HEK293 (cell line): ENCODE data around the gene WNT1.

Experiments used
- CTCF ChIA-PET: fragments of 350-600 bp; formaldehyde crosslinking; extraction: SDS; loops from one replicate; lab custom pipeline; 2021; ENCODE audit warnings: antibody characterized with exemption; lab: Yijun Ruan, JAX
- POLR2A ChIA-PET: fragments of 300-600 bp; formaldehyde crosslinking; extraction: SDS; loops from one replicate; lab custom pipeline; 2020; ENCODE audit warnings: antibody characterized with exemption, inconsistent platforms; lab: Yijun Ruan, JAX
- H3K27ac ChIP-seq: fragments of 200-500 bp; sonication (Bioruptor generic); 2 replicates; pipeline ENCODE4 v1.5.1; 2014; ENCODE audit warnings: low read depth, low read length, control low read depth, inconsistent platforms; ENCODE audit errors: extremely low read depth
- H3K36me3 ChIP-seq, 2 experiments: fragments of 200-500 bp in 1 of 2; sonication (Bioruptor generic) in 1 of 2; 1 replicate in 1 of 2; 2 replicates in 1 of 2; pipeline ENCODE4 v1.5.1; 2014 to 2017; ENCODE audit warnings: inconsistent platforms in 2 of 2, low read length in 2 of 2; ENCODE audit not compliant: control insufficient read depth in 2 of 2, insufficient read depth in 1 of 2
- H3K4me1 ChIP-seq: fragments of 200-500 bp; sonication (Bioruptor generic); 2 replicates; pipeline ENCODE4 v1.5.1; 2014; ENCODE audit warnings: mild to moderate bottlenecking, low read length, inconsistent platforms; ENCODE audit not compliant: control insufficient read depth, insufficient read depth
- H3K4me3 ChIP-seq: 2 replicates; pipeline ENCODE4 v1.5.1; 2011; ENCODE audit warnings: low read depth, mild to moderate bottlenecking, control low read depth, low read length, moderate library complexity
- H3K9me3 ChIP-seq: fragments of 200-500 bp; sonication (Bioruptor generic); 2 replicates; pipeline ENCODE4 v1.5.1; 2014; ENCODE audit warnings: low read depth, low read length, inconsistent platforms; ENCODE audit not compliant: control insufficient read depth, insufficient read depth
- KLF16 ChIP-seq: fragments of 450-650 bp; formaldehyde crosslinking; IDR thresholded peaks from 2 replicates; pipeline ENCODE4 v1.5.1; 2017; ENCODE audit warnings: missing biosample characterization, missing genetic modification characterization
- MEIS1 ChIP-seq: sonication (generic); formaldehyde crosslinking; IDR thresholded peaks from 2 replicates; pipeline ENCODE4 v1.8.1; 2022; ENCODE audit warnings: missing genetic modification reagents, mild to moderate bottlenecking, borderline replicate concordance
- PRDM1 ChIP-seq: fragments of 450-650 bp; formaldehyde crosslinking; IDR thresholded peaks from 2 replicates; pipeline ENCODE4; 2016; ENCODE audit warnings: missing biosample characterization, missing genetic modification characterization
- SCRT1 ChIP-seq: fragments of 450-650 bp; formaldehyde crosslinking; IDR thresholded peaks from 2 replicates; pipeline ENCODE4 v1.5.1; 2016; ENCODE audit warnings: missing biosample characterization, missing genetic modification characterization, borderline replicate concordance
- SCRT2 ChIP-seq: fragments of 450-650 bp; formaldehyde crosslinking; IDR thresholded peaks from 2 replicates; pipeline ENCODE4 v1.5.1; 2016; ENCODE audit warnings: missing biosample characterization, missing genetic modification characterization
- SP3 ChIP-seq: fragments of 450-650 bp; formaldehyde crosslinking; IDR thresholded peaks from 2 replicates; pipeline ENCODE4 v1.5.1; 2016; ENCODE audit warnings: missing biosample characterization, missing genetic modification characterization
- ZFP69B ChIP-seq: fragments of 450-650 bp; formaldehyde crosslinking; IDR thresholded peaks from 2 replicates; pipeline ENCODE4 v1.5.1; 2016; ENCODE audit warnings: missing biosample characterization, missing genetic modification characterization
- ZNF2 ChIP-seq: fragments of 450-650 bp; formaldehyde crosslinking; IDR thresholded peaks from 2 replicates; pipeline ENCODE4 v1.5.1; 2016; ENCODE audit warnings: missing biosample characterization, missing genetic modification characterization
- ZNF324 ChIP-seq: fragments of 450-650 bp; formaldehyde crosslinking; IDR thresholded peaks from 2 replicates; pipeline ENCODE4 v1.5.1; 2016; ENCODE audit warnings: missing biosample characterization, missing genetic modification characterization
- ZNF335 ChIP-seq: fragments of 450-650 bp; formaldehyde crosslinking; conservative IDR thresholded peaks from 2 replicates; pipeline ENCODE4 v1.5.1; 2016; ENCODE audit warnings: missing biosample characterization, missing genetic modification characterization
- ZNF354C ChIP-seq: fragments of 450-650 bp; formaldehyde crosslinking; IDR thresholded peaks from 2 replicates; pipeline ENCODE4 v1.5.1; 2016; ENCODE audit warnings: missing biosample characterization, missing genetic modification characterization, low read depth, borderline replicate concordance
- ZNF423 ChIP-seq: fragments of 450-650 bp; formaldehyde crosslinking; IDR thresholded peaks from 2 replicates; pipeline ENCODE4 v1.5.1; 2016; ENCODE audit warnings: missing biosample characterization, missing genetic modification characterization
- ZNF521 ChIP-seq: fragments of 450-650 bp; formaldehyde crosslinking; IDR thresholded peaks from 2 replicates; pipeline ENCODE4 v1.5.1; 2017; ENCODE audit warnings: missing biosample characterization, mild to moderate bottlenecking, missing genetic modification characterization
- ZNF548 ChIP-seq: fragments of 450-650 bp; formaldehyde crosslinking; IDR thresholded peaks from 2 replicates; pipeline ENCODE4 v1.5.1; 2016; ENCODE audit warnings: missing biosample characterization, missing genetic modification characterization
- ZNF555 ChIP-seq: fragments of 450-650 bp; formaldehyde crosslinking; conservative IDR thresholded peaks from 2 replicates; pipeline ENCODE4 v1.5.1; 2017; ENCODE audit warnings: missing biosample characterization, mild to moderate bottlenecking, missing genetic modification characterization, inconsistent platforms
- ZNF596 ChIP-seq: fragments of 450-650 bp; IDR thresholded peaks from 2 replicates; pipeline ENCODE4 v1.5.0; 2018; ENCODE audit warnings: missing biosample characterization, mild to moderate bottlenecking, missing genetic modification characterization, moderate library complexity
- ZNF626 ChIP-seq: fragments of 450-650 bp; sonication (Bioruptor Pico); formaldehyde crosslinking; IDR thresholded peaks from 2 replicates; pipeline ENCODE4 v1.5.1; 2018; ENCODE audit warnings: missing biosample characterization, missing genetic modification characterization, inconsistent platforms
- ZNF629 ChIP-seq: fragments of 450-650 bp; formaldehyde crosslinking; IDR thresholded peaks from 2 replicates; pipeline ENCODE4 v1.5.1; 2017; ENCODE audit warnings: missing biosample characterization, missing genetic modification characterization
- ZNF747 ChIP-seq: fragments of 450-650 bp; formaldehyde crosslinking; IDR thresholded peaks from 2 replicates; pipeline ENCODE4 v1.5.1; 2016; ENCODE audit warnings: missing biosample characterization, missing genetic modification characterization
- ZNF776 ChIP-seq: fragments of 450-650 bp; formaldehyde crosslinking; IDR thresholded peaks from 2 replicates; pipeline ENCODE4 v1.5.0; 2017; ENCODE audit warnings: missing biosample characterization, missing genetic modification characterization, borderline replicate concordance
- TF ChIP-seq, protein P1 (sequence below): fragments of 450-650 bp; formaldehyde crosslinking; IDR thresholded peaks from 2 replicates; pipeline ENCODE4 v1.5.1; 2017; ENCODE audit warnings: missing biosample characterization, mild to moderate bottlenecking, missing genetic modification characterization, moderate library complexity
- TF ChIP-seq, protein P2 (sequence below): fragments of 450-650 bp; formaldehyde crosslinking; IDR thresholded peaks from 2 replicates; pipeline ENCODE4 v1.5.1; 2016; ENCODE audit warnings: missing biosample characterization, missing genetic modification characterization
- TF ChIP-seq, protein P3 (sequence below): fragments of 450-650 bp; formaldehyde crosslinking; IDR thresholded peaks from 2 replicates; pipeline ENCODE4 v1.5.1; 2016; ENCODE audit warnings: missing biosample characterization, missing genetic modification characterization
- TF ChIP-seq, protein P4 (sequence below): fragments of 450-650 bp; formaldehyde crosslinking; IDR thresholded peaks from 2 replicates; pipeline ENCODE4 v1.5.1; 2016; ENCODE audit warnings: missing biosample characterization, missing genetic modification characterization
- TF ChIP-seq, protein P5 (sequence below): fragments of 450-650 bp; formaldehyde crosslinking; IDR thresholded peaks from 2 replicates; pipeline ENCODE4 v1.5.1; 2016; ENCODE audit warnings: missing biosample characterization, missing genetic modification characterization

The WNT1 gene

DNA sequence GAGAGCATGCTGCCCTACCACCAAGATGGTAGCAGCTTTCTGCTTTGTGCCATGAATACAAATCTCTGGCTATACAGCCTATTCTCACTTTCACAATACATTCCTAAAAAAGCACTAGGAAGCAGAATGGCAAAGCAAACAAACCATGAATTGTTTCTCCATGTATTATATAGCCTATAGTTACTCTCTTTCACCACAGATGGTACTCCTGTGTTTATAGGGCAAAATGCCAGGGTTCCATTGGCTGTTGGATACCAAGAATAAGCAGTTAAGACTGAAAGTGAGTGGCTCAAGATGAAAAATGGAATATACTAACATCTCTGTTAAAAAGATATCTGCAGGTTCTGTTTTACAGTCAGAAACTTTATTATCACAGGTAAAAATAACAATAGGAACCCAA is 31.9 kb upstream of the WNT1 start (continued):
- TF ChIP-seq, protein P1, sequence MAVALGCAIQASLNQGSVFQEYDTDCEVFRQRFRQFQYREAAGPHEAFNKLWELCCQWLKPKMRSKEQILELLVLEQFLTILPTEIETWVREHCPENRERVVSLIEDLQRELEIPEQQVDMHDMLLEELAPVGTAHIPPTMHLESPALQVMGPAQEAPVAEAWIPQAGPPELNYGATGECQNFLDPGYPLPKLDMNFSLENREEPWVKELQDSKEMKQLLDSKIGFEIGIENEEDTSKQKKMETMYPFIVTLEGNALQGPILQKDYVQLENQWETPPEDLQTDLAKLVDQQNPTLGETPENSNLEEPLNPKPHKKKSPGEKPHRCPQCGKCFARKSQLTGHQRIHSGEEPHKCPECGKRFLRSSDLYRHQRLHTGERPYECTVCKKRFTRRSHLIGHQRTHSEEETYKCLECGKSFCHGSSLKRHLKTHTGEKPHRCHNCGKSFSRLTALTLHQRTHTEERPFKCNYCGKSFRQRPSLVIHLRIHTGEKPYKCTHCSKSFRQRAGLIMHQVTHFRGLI = no peak
- TF ChIP-seq ZNF521 (tag by site-specific recombination) (no peak), KLF16 (no peak)

DNA sequence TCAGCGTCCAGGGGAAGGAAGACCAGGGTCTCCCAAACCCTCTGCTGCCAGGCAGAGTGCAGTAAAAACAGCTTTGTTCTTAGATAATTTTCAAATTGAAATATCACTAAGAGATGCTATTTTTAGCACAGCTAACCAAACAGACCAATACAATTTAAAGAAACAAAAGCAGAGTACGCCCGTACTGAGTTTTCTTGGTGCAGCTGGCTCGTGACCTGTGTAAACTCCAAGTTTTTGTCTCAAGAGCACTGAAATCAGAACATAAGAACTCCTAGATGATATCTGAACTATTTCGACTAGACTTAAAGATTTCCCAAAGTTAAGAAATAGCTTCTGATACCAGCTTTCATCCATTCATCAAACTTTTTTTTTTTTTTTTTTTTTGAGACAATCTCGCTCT is 31.2 kb upstream of the WNT1 start:
- no peaks in the 10 kb centered on the region for H3K9me3 ChIP-seq
- TF ChIP-seq ZNF555 (tag by site-specific recombination) (no peak), ZNF776 (no peak), ZNF629 (tag by site-specific recombination) (no peak)
- no peak overlapping the region for H3K27ac ChIP-seq
- POLR2A ChIA-PET = no interaction called here
- CTCF ChIA-PET = interaction anchor here (1.4 to 3.1 kb wide), 2 partner anchors 10 to 94 kb away, joined by 4 to 19 read pairs; no protein-coding TSS in a partner anchor
- no peak overlapping the region for H3K4me3 ChIP-seq
- H3K36me3 ChIP-seq = peaks cover 5 to 23% of the 10 kb centered on the region in 2 experiments; a peak in 2 of 3 replicates
- H3K4me1 ChIP-seq = no peaks in the 10 kb centered on the region

DNA sequence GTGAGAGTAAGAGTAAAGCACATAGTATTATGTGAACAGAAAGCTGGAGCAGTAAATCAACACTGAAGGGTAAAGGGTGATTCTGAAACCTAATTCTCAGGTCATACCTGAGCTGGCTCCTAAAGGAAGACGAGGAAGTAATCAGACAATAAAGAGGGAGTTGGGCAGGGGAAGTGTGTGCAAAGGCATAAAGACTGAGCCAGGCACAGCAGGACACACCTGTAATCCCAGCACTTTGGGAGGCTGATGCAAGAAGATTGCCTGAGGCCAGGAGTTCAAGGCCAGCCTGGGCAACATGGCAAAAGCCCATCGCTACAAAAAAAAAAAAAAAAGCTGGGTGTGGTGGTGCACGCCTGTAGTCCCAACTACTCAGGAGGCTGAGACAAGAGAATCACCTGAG is 30.4 kb upstream of the WNT1 start:
- H3K36me3 ChIP-seq = peaks cover 5 to 27% of the 10 kb centered on the region in 2 experiments; a peak in 2 of 3 replicates
- POLR2A ChIA-PET = interaction anchor here (0.6 to 0.9 kb wide), 2 partner anchors 10 to 12 kb away, joined by 3 to 5 read pairs; partner anchors contain the start of gene ARF3
- H3K4me3 ChIP-seq = no peak overlapping the region
- CTCF ChIA-PET = interaction anchor here (0.9 to 3.1 kb wide), 5 partner anchors 8 to 95 kb away, joined by 3 to 19 read pairs (median 4); no protein-coding TSS in a partner anchor
- H3K9me3 ChIP-seq = no peaks in the 10 kb centered on the region
- no peaks in the 10 kb centered on the region for H3K4me1 ChIP-seq
- no peak for TF ChIP-seq ZNF747
- TF ChIP-seq MEIS1 (CRISPR knock-in tag) = no peak
- TF ChIP-seq, protein P2, sequence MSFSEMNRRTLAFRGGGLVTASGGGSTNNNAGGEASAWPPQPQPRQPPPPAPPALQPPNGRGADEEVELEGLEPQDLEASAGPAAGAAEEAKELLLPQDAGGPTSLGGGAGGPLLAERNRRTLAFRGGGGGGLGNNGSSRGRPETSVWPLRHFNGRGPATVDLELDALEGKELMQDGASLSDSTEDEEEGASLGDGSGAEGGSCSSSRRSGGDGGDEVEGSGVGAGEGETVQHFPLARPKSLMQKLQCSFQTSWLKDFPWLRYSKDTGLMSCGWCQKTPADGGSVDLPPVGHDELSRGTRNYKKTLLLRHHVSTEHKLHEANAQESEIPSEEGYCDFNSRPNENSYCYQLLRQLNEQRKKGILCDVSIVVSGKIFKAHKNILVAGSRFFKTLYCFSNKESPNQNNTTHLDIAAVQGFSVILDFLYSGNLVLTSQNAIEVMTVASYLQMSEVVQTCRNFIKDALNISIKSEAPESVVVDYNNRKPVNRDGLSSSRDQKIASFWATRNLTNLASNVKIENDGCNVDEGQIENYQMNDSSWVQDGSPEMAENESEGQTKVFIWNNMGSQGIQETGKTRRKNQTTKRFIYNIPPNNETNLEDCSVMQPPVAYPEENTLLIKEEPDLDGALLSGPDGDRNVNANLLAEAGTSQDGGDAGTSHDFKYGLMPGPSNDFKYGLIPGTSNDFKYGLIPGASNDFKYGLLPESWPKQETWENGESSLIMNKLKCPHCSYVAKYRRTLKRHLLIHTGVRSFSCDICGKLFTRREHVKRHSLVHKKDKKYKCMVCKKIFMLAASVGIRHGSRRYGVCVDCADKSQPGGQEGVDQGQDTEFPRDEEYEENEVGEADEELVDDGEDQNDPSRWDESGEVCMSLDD (tag by site-specific recombination) = no peak
- peak; percentile 54; the same call in 1 of the 2 replicates for TF ChIP-seq PRDM1 (tag by site-specific recombination)
- TF ChIP-seq, protein P3, sequence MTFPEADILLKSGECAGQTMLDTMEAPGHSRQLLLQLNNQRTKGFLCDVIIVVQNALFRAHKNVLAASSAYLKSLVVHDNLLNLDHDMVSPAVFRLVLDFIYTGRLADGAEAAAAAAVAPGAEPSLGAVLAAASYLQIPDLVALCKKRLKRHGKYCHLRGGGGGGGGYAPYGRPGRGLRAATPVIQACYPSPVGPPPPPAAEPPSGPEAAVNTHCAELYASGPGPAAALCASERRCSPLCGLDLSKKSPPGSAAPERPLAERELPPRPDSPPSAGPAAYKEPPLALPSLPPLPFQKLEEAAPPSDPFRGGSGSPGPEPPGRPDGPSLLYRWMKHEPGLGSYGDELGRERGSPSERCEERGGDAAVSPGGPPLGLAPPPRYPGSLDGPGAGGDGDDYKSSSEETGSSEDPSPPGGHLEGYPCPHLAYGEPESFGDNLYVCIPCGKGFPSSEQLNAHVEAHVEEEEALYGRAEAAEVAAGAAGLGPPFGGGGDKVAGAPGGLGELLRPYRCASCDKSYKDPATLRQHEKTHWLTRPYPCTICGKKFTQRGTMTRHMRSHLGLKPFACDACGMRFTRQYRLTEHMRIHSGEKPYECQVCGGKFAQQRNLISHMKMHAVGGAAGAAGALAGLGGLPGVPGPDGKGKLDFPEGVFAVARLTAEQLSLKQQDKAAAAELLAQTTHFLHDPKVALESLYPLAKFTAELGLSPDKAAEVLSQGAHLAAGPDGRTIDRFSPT (tag by site-specific recombination) = no peak
- no peak for TF ChIP-seq ZNF354C
- peak; percentile 27; the same call in 1 of the 2 replicates for TF ChIP-seq ZNF423 (tag by site-specific recombination)
- TF ChIP-seq SCRT2 (tag by site-specific recombination) = 0 out of 2 replicates have a peak, but pooled peaks have one; percentile 38
- TF ChIP-seq, protein P4, sequence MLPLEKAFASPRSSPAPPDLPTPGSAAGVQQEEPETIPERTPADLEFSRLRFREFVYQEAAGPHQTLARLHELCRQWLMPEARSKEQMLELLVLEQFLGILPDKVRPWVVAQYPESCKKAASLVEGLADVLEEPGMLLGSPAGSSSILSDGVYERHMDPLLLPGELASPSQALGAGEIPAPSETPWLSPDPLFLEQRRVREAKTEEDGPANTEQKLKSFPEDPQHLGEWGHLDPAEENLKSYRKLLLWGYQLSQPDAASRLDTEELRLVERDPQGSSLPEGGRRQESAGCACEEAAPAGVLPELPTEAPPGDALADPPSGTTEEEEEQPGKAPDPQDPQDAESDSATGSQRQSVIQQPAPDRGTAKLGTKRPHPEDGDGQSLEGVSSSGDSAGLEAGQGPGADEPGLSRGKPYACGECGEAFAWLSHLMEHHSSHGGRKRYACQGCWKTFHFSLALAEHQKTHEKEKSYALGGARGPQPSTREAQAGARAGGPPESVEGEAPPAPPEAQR (tag by site-specific recombination) = no peak
- TF ChIP-seq ZNF324 (tag by site-specific recombination) = no peak
- 0 out of 2 replicates have a peak, but pooled peaks have one; percentile 21 for TF ChIP-seq SCRT1 (tag by site-specific recombination)
- TF ChIP-seq ZNF596 (tag by site-specific recombination) = no peak
- TF ChIP-seq ZNF335 = no peak
- no peak for TF ChIP-seq ZNF776
- no peak for TF ChIP-seq ZNF2
- TF ChIP-seq, protein P5, sequence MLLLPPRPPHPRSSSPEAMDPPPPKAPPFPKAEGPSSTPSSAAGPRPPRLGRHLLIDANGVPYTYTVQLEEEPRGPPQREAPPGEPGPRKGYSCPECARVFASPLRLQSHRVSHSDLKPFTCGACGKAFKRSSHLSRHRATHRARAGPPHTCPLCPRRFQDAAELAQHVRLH = peak; percentile 61
- no peak for TF ChIP-seq ZNF548 (tag by site-specific recombination)
- no peak for TF ChIP-seq ZNF626 (tag by site-specific recombination)
- no peak for TF ChIP-seq ZFP69B (tag by site-specific recombination)
- TF ChIP-seq SP3 (tag by site-specific recombination) = no peak
- H3K27ac ChIP-seq = no peak overlapping the region
